Transverse colon (tissue), 4 donors: ENCODE measurements around the gene CDK2. TPM values are rescaled to one million over a fixed set of nuclear protein-coding genes. Genes with fewer than 3 reads are reported as not detected.

Source experiments
- DNase-seq: peaks from one replicate; pipeline ENCODE4 v3.0.0-alpha.2; 2019
- H3K27ac ChIP-seq, 4 donors: fragments of 200-600 bp; sonication (generic); 2 replicates each; pipeline ENCODE4 v1.5.1; 2016 to 2018; ENCODE audit warnings: inconsistent platforms in 4 of 4
- H3K27me3 ChIP-seq: fragments of 200-600 bp; sonication (generic); 2 replicates; pipeline ENCODE4 v1.5.1; 2017; ENCODE audit warnings: inconsistent platforms
- H3K36me3 ChIP-seq, 4 donors: fragments of 200-600 bp; sonication (generic); 2 replicates each; pipeline ENCODE4 v1.5.1; 2017 to 2019; ENCODE audit warnings: inconsistent platforms in 4 of 4
- H3K4me1 ChIP-seq, 4 donors: fragments of 200-600 bp; sonication (generic); 2 replicates each; pipeline ENCODE4 v1.5.1; 2017 to 2020; ENCODE audit warnings: inconsistent platforms in 4 of 4
- H3K4me3 ChIP-seq, 4 donors: fragments of 200-600 bp; sonication (generic); 1 replicate in 1 of 4; 2 replicates in 3 of 4; pipeline versions ENCODE4 v1.5.1 to v1.6.1; 2017 to 2019; ENCODE audit warnings: inconsistent platforms in 4 of 4
- H3K9me3 ChIP-seq, 2 donors: fragments of 200-600 bp; sonication (generic); 2 replicates each; pipeline ENCODE4 v1.5.1; 2017 to 2019; ENCODE audit warnings: inconsistent platforms in 2 of 2
- CTCF ChIP-seq, 5 experiments: fragments of 200-600 bp in 3 of 5; fragments of 450-650 bp in 2 of 5; sonication (generic) in 3 of 5; IDR thresholded peaks; 1 replicate in 2 of 5; 2 replicates in 3 of 5; pipeline ENCODE4 v1.5.1; 2016 to 2017; ENCODE audit warnings: antibody characterized with exemption in 5 of 5, inconsistent platforms in 3 of 5, mild to moderate bottlenecking in 2 of 5, moderate library complexity in 1 of 5
- EP300 ChIP-seq: sonication (generic); formaldehyde crosslinking; IDR thresholded peaks from one replicate; pipeline ENCODE4 v1.6.1; 2017; ENCODE audit warnings: antibody characterized with exemption, low read depth
- POLR2A ChIP-seq: fragments of 450-650 bp; IDR thresholded peaks from one replicate; pipeline ENCODE4 v1.6.1; 2016; ENCODE audit warnings: antibody characterized with exemption, mild to moderate bottlenecking, moderate library complexity
- POLR2AphosphoS5 ChIP-seq, 3 donors: sonication (generic); formaldehyde crosslinking; IDR thresholded peaks; one replicate each; pipeline ENCODE4 v1.6.1; 2016; ENCODE audit warnings: antibody characterized with exemption in 3 of 3
- WGBS, 2 donors: methylation state at CpG; one replicate each; pipeline ENCODE4 v1.1.5; 2018; ENCODE audit warnings: low coverage in 1 of 2; 5-methylcytosine and 5-hydroxymethylcytosine counted together
- in situ Hi-C, 4 donors: fragments of 200-750 bp; cut with MboI; loops; one replicate each; pipeline versions ENCODE4 v1.15.0 to v1.15.1; 2017; ENCODE audit warnings: low sequenced_read_pairs in 3 of 4, low pct_ligation_motif_present in 1 of 4, low pct_unique_long_range_greater_than_20kb in 1 of 4
- intact Hi-C: fragments of 100-400 bp; cut with DNase I; formaldehyde crosslinking; loops from one replicate; pipeline ENCODE4 v1.15.1; 2023; ENCODE audit warnings: low total_unique reads
- total RNA-seq, 4 donors: library from RNA; depleted of rRNA; stranded (reverse); fragments of >200 nt; gene quantifications; one replicate each; pipeline ENCODE4 v1.1.0, GENCODE V29; 2016

Gene CDK2
- total RNA-seq, 4 donors from 2014 or later, result 6.7 to 22.3 (median 11.1) TPM

DNA sequence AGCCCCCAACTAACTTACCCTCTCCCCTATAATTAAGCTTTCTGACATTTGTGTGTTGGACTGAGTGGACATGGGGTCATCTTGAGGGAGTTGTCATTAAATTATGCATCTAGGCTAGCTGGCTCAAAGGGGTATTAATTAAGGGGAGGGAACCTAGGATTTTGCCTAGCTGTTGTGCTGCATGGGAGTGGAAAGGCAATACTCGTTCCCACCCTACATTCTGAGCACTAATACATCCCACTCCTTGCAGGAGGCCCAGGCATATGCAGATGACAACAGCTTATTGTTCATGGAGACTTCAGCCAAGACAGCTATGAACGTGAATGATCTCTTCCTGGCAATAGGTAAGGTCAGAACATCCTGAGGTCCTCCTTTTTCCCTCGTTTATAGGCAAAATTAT lies 24.5 kb downstream of the CDK2 start:
- intact Hi-C loops, result no loop called here
- no peaks in the 10 kb centered on the region for H3K9me3 ChIP-seq
- in situ Hi-C loops, result loop anchor here in 1 of 4 donors (10.0 kb wide), 1 partner anchor 54 kb away; the partner anchor contains the start of gene RPS26
- peaks cover 0 to 70% (median 32%) of the 10 kb centered on the region in 4 donors for H3K36me3 ChIP-seq
- H3K4me1 ChIP-seq, result peaks cover 0 to 6% (median 1%) of the 10 kb centered on the region in 4 donors
- no peak overlapping the region for H3K4me3 ChIP-seq
- DNase-seq, result no peak
- no peaks in the 10 kb centered on the region for H3K27me3 ChIP-seq
- no peak for TF ChIP-seq EP300
- no peak for TF ChIP-seq POLR2AphosphoS5 (IDR thresholded peaks at IDR 0.05)
- TF ChIP-seq POLR2A, result no peak
- no peak for TF ChIP-seq CTCF (IDR thresholded peaks at IDR 0.05)
- no peak overlapping the region for H3K27ac ChIP-seq
- 91 to 100% methylated on average over 1 to 3 of the region's 3 CpGs for whole genome bisulfite sequencing, 2 donors

DNA sequence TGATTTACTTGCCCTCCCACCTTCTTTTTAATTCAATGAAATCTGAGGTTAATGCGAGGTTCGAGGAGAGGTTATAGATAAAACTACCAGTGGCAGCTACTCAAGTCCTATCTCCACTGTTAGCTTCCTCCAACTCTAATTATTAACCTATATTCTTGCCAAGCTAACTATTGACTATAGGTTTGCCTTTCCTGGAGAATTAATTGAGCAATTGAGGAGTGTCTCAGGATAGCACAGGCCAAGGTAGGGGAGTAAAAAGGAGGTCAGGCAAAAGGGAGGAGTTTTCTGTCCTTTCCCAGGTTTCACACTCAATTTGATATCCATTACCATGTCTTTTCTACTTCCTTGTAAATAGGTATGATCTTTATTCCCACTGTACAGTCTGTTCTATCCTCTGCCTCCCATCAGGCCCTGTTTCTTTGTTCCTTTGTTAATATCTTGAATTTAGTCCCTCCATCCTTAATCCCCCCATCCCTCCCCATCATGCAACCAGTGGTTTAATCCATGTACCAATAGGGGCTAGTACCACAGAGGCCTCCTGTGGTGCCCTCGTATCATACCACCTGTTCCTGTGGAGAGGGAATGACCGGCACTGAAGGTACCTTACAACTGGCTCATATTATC lies 26.7 kb downstream of the CDK2 start:
- H3K4me1 ChIP-seq, result peaks cover 0 to 18% (median 15%) of the 10 kb centered on the region in 4 donors
- H3K27ac ChIP-seq, result no peak overlapping the region
- peaks cover 0 to 56% (median 25%) of the 10 kb centered on the region in 4 donors for H3K36me3 ChIP-seq
- H3K27me3 ChIP-seq, result no peaks in the 10 kb centered on the region
- intact Hi-C loops (no loop called here), in situ Hi-C loops (loop anchor here in 1 of 4 donors (10.0 kb wide), 1 partner anchor 51 kb away; the partner anchor contains the start of gene RPS26)
- H3K9me3 ChIP-seq, result no peaks in the 10 kb centered on the region
- 83 to 91% methylated on average over 1 to 4 of the region's 4 CpGs for WGBS, 2 donors
- no peak for DNase-seq
- no peak overlapping the region for H3K4me3 ChIP-seq
- no peak for TF ChIP-seq EP300
- no peak for TF ChIP-seq CTCF (IDR thresholded peaks at IDR 0.05)
- TF ChIP-seq POLR2A, result no peak
- no peak for TF ChIP-seq POLR2AphosphoS5 (IDR thresholded peaks at IDR 0.05)

DNA sequence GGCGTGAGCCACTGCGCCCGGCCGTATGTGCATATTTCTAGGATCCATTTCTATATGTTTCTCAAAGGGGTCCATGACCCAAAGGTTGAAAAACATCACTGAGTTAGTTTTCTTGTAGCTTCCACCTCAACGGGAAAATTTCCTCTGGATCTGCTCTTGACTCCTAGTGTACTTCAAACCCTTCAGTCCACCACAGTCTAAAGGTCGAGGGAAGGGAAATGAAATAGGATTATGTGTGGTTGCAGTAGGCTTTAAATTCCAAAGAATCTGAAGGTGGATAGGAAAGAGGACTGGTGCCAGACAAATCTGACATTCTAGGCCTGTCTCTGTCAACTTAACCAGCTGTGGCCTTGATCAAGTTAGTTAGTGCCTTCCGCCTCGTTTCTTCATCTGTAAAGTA lies 28.7 kb downstream of the CDK2 start:
- Histone ChIP-seq H3K4me1 (peaks cover 0 to 27% (median 21%) of the 10 kb centered on the region in 4 donors), H3K36me3 (peaks cover 0 to 41% (median 17%) of the 10 kb centered on the region in 4 donors), H3K27me3 (no peaks in the 10 kb centered on the region), H3K27ac (peak overlapping the region in 3 of 4 donors; percentile 87 to 90 (median 89)), H3K4me3 (no peak overlapping the region), H3K9me3 (no peaks in the 10 kb centered on the region)
- TF ChIP-seq POLR2AphosphoS5 (IDR thresholded peaks at IDR 0.05) (no peak), EP300 (no peak), POLR2A (no peak), CTCF (IDR thresholded peaks at IDR 0.05) (no peak)
- in situ Hi-C loops (loop anchor here in 1 of 4 donors (10.0 kb wide), 1 partner anchor 49 kb away; the partner anchor contains the start of gene RPS26), intact Hi-C loops (no loop called here)
- WGBS, 2 donors, result 51 to 76% methylated on average over 4 to 8 of the region's 8 CpGs
- no peak for DNase-seq

DNA sequence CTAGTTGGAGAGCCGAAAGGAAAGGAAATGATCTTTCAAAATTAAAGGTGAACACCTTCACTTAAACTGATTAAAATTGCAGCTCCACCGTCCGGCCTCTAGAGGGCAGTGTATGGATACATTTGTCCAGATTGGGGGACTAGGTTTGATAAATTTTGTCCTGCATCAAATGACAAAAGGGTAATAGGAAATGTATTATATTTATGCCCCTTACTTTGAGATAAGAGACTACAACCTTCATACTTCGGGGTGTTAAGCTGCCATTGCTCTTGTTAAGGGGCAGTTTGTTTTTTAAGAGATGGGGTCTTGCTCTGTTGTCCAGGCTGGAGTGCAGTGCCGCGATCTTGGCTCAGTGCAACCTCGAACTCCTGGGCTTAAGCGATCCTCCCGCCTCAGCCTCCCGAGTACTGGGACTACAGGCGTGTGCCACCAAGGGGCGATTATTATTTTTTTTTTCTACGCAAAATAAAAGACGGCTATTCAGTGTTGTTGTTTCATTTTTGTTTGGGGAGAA lies 29.6 kb downstream of the CDK2 start:
- WGBS, 2 donors, result 6 to 24% methylated on average over 7 to 14 of the region's 14 CpGs
- Histone ChIP-seq H3K27me3 (no peaks in the 10 kb centered on the region), H3K9me3 (no peaks in the 10 kb centered on the region), H3K27ac (peak overlapping the region; percentile 87 to 92 (median 90)), H3K4me1 (peaks cover 0 to 35% (median 23%) of the 10 kb centered on the region in 4 donors), H3K36me3 (peaks cover 0 to 32% (median 12%) of the 10 kb centered on the region in 4 donors), H3K4me3 (peak overlapping the region in 3 of 4 donors; percentile 55 to 67 (median 58))
- TF ChIP-seq POLR2A (no peak), POLR2AphosphoS5 (IDR thresholded peaks at IDR 0.05) (peak in 1 of 3 donors; percentile 4), EP300 (no peak), CTCF (IDR thresholded peaks at IDR 0.05) (peak; percentile 86 to 94 (median 89))
- in situ Hi-C loops (loop anchor here in 1 of 4 donors (10.0 kb wide), 1 partner anchor 49 kb away; the partner anchor contains the start of gene RPS26), intact Hi-C loops (no loop called here)
- DNase-seq, result peak; percentile 67
